HCT116 (cell line): ENCODE measurements around the gene LUZP2. TPM values are rescaled to one million over a fixed set of nuclear protein-coding genes. Genes with fewer than 3 reads are reported as not detected.

Experiments
- ATAC-seq: fragments of 200-7000 bp; cut with Tn5 transposase; 2 replicates; pipeline ENCODE4 v1.9.1; 2020; ENCODE audit warnings: mild to moderate bottlenecking, moderate library complexity
- BruUV-seq: library from RNA; stranded (reverse); fragments of 400-500 nt; replicated peaks from 2 replicates; lab custom pipeline; 2021; lab: Mats Ljungman, UMichigan
- CTCF ChIA-PET: fragments of 300-600 bp; sonication (Branson Sonifier 250); formaldehyde crosslinking; loops from one replicate; lab custom pipeline; 2021; ENCODE audit warnings: antibody characterized with exemption; lab: Charles Lee
- POLR2A ChIA-PET: fragments of 300-600, 350-600 bp; sonication (Branson Sonifier 250); formaldehyde crosslinking; loops from one replicate; lab custom pipeline; 2021; ENCODE audit warnings: antibody characterized with exemption; lab: Charles Lee
- RAD21 ChIA-PET, 2 experiments: fragments of 300-600 bp; sonication (Branson Sonifier 250); formaldehyde crosslinking; loops; one replicate each; lab custom pipeline; 2023; ENCODE audit warnings: low total read pairs in 2 of 2; ENCODE audit not compliant: uncharacterized antibody in 2 of 2, unreplicated experiment in 2 of 2, low non-redundant PET in 1 of 2; lab: Charles Lee
- DNase-seq: peaks from one replicate; pipeline ENCODE4 v3.0.0-alpha.2; 2010; ENCODE audit warnings: low read depth, low spot score
- H2AFZ ChIP-seq: fragments of 200-600 bp; shearing (Covaris generic), sonication (generic); 2 replicates; pipeline ENCODE4 v1.6.1; 2017; ENCODE audit warnings: low read depth, mixed run types, mixed read lengths, antibody characterized with exemption, low read length; ENCODE audit not compliant: poor library complexity, severe bottlenecking
- H3K27ac ChIP-seq: 2 replicates; pipeline ENCODE4 v1.5.1; 2012; ENCODE audit warnings: low read depth, low read length
- H3K27me3 ChIP-seq: fragments of 200-600 bp; sonication (generic); 2 replicates; pipeline ENCODE4 v1.6.1; 2016; ENCODE audit warnings: mixed run types, low read length, mixed read lengths; ENCODE audit not compliant: insufficient read depth
- H3K36me3 ChIP-seq, 2 experiments: fragments of 200-500 bp in 1 of 2; fragments of 200-600 bp in 1 of 2; sonication (Bioruptor generic) in 1 of 2; sonication (generic) in 1 of 2; 2 replicates each; pipeline versions ENCODE4 v1.5.1 to v1.6.1; 2014 to 2016; ENCODE audit warnings: low read length in 2 of 2, inconsistent platforms in 1 of 2, mixed read lengths in 1 of 2, mixed run types in 1 of 2; ENCODE audit not compliant: insufficient read depth in 2 of 2, control insufficient read depth in 1 of 2
- H3K4me1 ChIP-seq, 2 experiments: fragments of 200-600 bp in 1 of 2; sonication (generic) in 1 of 2; 2 replicates each; pipeline versions ENCODE4 v1.5.1 to v1.6.1; 2012 to 2017; ENCODE audit warnings: low read length in 2 of 2, inconsistent platforms in 1 of 2, mild to moderate bottlenecking in 1 of 2, mixed read lengths in 1 of 2, mixed run types in 1 of 2, moderate library complexity in 1 of 2; ENCODE audit not compliant: insufficient read depth in 2 of 2, control insufficient read depth in 1 of 2
- H3K4me2 ChIP-seq: fragments of 200-600 bp; sonication (generic); 2 replicates; pipeline ENCODE4 v1.6.1; 2017; ENCODE audit warnings: mixed run types, low read length, mixed read lengths
- H3K4me3 ChIP-seq, 2 experiments: fragments of 200-600 bp in 1 of 2; sonication (generic) in 1 of 2; replicated peaks in 1 of 2; 2 replicates each; pipeline ENCODE4 v1.5.1; 2011 to 2016; ENCODE audit warnings: low read length in 2 of 2, control low read depth in 1 of 2, low read depth in 1 of 2, mild to moderate bottlenecking in 1 of 2, mixed read lengths in 1 of 2, mixed run types in 1 of 2
- H3K79me2 ChIP-seq: fragments of 200-600 bp; sonication (generic); 2 replicates; pipeline ENCODE4 v1.6.1; 2017; ENCODE audit warnings: mild to moderate bottlenecking, mixed run types, low read length, moderate library complexity, mixed read lengths; ENCODE audit not compliant: insufficient read depth
- H3K9ac ChIP-seq: fragments of 200-600 bp; sonication (generic); 2 replicates; pipeline ENCODE4 v1.6.1; 2016; ENCODE audit warnings: low read length, mixed read lengths
- H3K9me2 ChIP-seq: fragments of 200-600 bp; sonication (generic), shearing (Covaris generic); 2 replicates; pipeline ENCODE4 v1.6.1; 2017; ENCODE audit warnings: mixed run types, mild to moderate bottlenecking, moderate library complexity; ENCODE audit not compliant: insufficient read depth
- H3K9me3 ChIP-seq, 2 experiments: fragments of 200-500 bp in 1 of 2; fragments of 200-600 bp in 1 of 2; sonication (Bioruptor generic) in 1 of 2; sonication (generic) in 1 of 2; 2 replicates each; pipeline ENCODE4 v1.6.1; 2014 to 2017; ENCODE audit warnings: low read length in 2 of 2, mixed read lengths in 2 of 2, inconsistent platforms in 1 of 2, low read depth in 1 of 2, mild to moderate bottlenecking in 1 of 2, mixed run types in 1 of 2, moderate library complexity in 1 of 2; ENCODE audit not compliant: control insufficient read depth in 1 of 2, insufficient read depth in 1 of 2
- H4K20me1 ChIP-seq: fragments of 200-600 bp; sonication (generic), shearing (Covaris generic); 2 replicates; pipeline ENCODE4 v1.6.1; 2017; ENCODE audit warnings: mixed run types, mild to moderate bottlenecking, moderate library complexity; ENCODE audit not compliant: insufficient read depth
- CBX3 ChIP-seq: IDR thresholded peaks from 2 replicates; pipeline ENCODE4 v1.6.1; 2012; ENCODE audit warnings: low read depth
- CEBPB ChIP-seq: IDR thresholded peaks from 2 replicates; pipeline ENCODE4 v1.6.1; 2012; ENCODE audit warnings: low read depth
- FOSL1 ChIP-seq: IDR thresholded peaks from 2 replicates; pipeline ENCODE4 v1.6.1; 2012; ENCODE audit warnings: low read depth
- POLR2A ChIP-seq: IDR thresholded peaks from 2 replicates; pipeline ENCODE4 v1.7.0; 2011; ENCODE audit warnings: borderline replicate concordance; ENCODE audit not compliant: insufficient read depth, insufficient read length; ENCODE audit errors: extremely low read depth
- POLR2AphosphoS5 ChIP-seq: IDR thresholded peaks from 2 replicates; pipeline ENCODE4 v1.6.1; 2011; ENCODE audit warnings: mild to moderate bottlenecking, low read depth, low read length, moderate library complexity
- SRF ChIP-seq: IDR thresholded peaks from 2 replicates; pipeline ENCODE4 v1.6.1; 2012; ENCODE audit warnings: low read depth
- TCF7L2 ChIP-seq: IDR thresholded peaks from 2 replicates; pipeline ENCODE4 v1.7.0; 2011; ENCODE audit warnings: borderline replicate concordance, inconsistent platforms; ENCODE audit not compliant: insufficient read depth, insufficient read length; ENCODE audit errors: extremely low read depth
- YY1 ChIP-seq: IDR thresholded peaks from 2 replicates; pipeline ENCODE4 v1.6.1; 2011; ENCODE audit warnings: low read length, low read depth, moderate library complexity, mild to moderate bottlenecking; ENCODE audit not compliant: insufficient replicate concordance; ENCODE audit errors: extremely low read depth
- intact Hi-C: fragments of 100-400 bp; cut with micrococcal nuclease; formaldehyde crosslinking; loops from 2 replicates; pipeline ENCODE4 v1.10.0; 2022
- total RNA-seq: library from RNA; stranded (reverse); gene quantifications from one replicate; pipeline ENCODE4 v1.2.1, GENCODE V29; 2021; ENCODE audit not compliant: unreplicated experiment
- TF ChIP-seq, protein P1 (sequence below), 3 experiments: fragments of 200-600 bp in 1 of 3; sonication (generic) in 1 of 3; IDR thresholded peaks in 2 of 3; conservative IDR thresholded peaks in 1 of 3; 2 replicates each; pipeline ENCODE4 v1.5.1; 2012 to 2017; ENCODE audit warnings: low read depth in 2 of 3, low read length in 2 of 3, antibody characterized with exemption in 1 of 3, borderline replicate concordance in 1 of 3, control low read depth in 1 of 3, mild to moderate bottlenecking in 1 of 3, mixed read lengths in 1 of 3, mixed run types in 1 of 3, moderate library complexity in 1 of 3; ENCODE audit not compliant: insufficient read depth in 1 of 3

Gene LUZP2
- total RNA-seq, 1 experiment from 2014 or later, result not detected

DNA sequence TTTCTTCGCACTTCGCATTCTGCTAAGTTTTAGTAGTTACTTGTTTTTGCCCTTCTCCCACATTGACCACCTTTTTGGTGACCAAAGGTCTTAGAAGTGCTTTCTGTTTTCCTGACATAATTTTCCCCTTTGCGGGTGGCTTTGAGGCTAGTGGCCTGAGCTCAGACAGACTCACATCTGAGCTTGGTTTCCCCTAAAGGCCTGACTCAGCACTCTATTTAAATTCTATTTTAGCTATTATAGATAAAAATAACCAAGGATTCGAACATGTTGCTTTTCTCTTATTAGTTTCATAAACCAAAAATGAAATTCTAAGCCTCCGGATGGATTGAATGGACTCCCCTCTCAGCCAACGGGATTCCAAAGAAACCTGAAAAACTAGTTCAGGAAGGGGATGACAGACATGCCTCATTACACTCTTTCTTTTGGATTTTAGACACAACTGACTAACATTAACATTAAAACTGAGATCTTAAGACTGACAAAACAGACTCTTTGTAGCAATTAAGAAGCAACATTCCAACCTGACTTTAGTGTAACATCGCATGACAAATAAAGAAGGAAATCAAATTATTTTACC is 258.5 kb downstream of the LUZP2 start:
- H3K27ac ChIP-seq, result no peak overlapping the region
- ChIA-PET RAD21 (no interaction called here), POLR2A (no interaction called here)
- intact Hi-C loops, result no loop called here
- H3K9ac ChIP-seq, result no peak overlapping the region
- no peaks in the 10 kb centered on the region for H3K9me2 ChIP-seq
- no TSS peak for BruUV-seq
- H3K27me3 ChIP-seq, result no peaks in the 10 kb centered on the region
- H3K4me1 ChIP-seq, result no peaks in the 10 kb centered on the region
- ATAC-seq (no peak), DNase-seq (no peak)
- H4K20me1 ChIP-seq, result no peaks in the 10 kb centered on the region
- H2AFZ ChIP-seq, result no peak overlapping the region
- H3K9me3 ChIP-seq, result peaks cover 7 to 27% of the 10 kb centered on the region in 2 experiments; a peak in 3 of 4 replicates
- TF ChIP-seq POLR2AphosphoS5, result no peak
- TF ChIP-seq CBX3, result no peak
- TF ChIP-seq, protein P1, sequence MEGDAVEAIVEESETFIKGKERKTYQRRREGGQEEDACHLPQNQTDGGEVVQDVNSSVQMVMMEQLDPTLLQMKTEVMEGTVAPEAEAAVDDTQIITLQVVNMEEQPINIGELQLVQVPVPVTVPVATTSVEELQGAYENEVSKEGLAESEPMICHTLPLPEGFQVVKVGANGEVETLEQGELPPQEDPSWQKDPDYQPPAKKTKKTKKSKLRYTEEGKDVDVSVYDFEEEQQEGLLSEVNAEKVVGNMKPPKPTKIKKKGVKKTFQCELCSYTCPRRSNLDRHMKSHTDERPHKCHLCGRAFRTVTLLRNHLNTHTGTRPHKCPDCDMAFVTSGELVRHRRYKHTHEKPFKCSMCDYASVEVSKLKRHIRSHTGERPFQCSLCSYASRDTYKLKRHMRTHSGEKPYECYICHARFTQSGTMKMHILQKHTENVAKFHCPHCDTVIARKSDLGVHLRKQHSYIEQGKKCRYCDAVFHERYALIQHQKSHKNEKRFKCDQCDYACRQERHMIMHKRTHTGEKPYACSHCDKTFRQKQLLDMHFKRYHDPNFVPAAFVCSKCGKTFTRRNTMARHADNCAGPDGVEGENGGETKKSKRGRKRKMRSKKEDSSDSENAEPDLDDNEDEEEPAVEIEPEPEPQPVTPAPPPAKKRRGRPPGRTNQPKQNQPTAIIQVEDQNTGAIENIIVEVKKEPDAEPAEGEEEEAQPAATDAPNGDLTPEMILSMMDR (IDR thresholded peaks at IDR 0.05 in 2 of 3, conservative IDR thresholded peaks at IDR 0.05 in 1 of 3; ENCODE audit: borderline replicate concordance in 1 of 3, insufficient read depth in 1 of 3, low read depth in 2 of 3, low read length in 2 of 3), result no peak
- TF ChIP-seq SRF, result no peak
- TF ChIP-seq CEBPB, result no peak
- no peak for TF ChIP-seq YY1
- no peak for TF ChIP-seq POLR2A
- TF ChIP-seq TCF7L2, result no peak
- no peak for TF ChIP-seq FOSL1
- TF ChIP-seq, all 23 proteins: peak for 0
- no peak overlapping the region for H3K4me3 ChIP-seq
- H3K36me3 ChIP-seq, result no peaks in the 10 kb centered on the region
- no peaks in the 10 kb centered on the region for H3K79me2 ChIP-seq
- CTCF ChIA-PET, result no interaction called here
- H3K4me2 ChIP-seq, result no peak overlapping the region
